Lung (tissue), 12 donors: ENCODE measurements around the gene GRK1. TPM values are rescaled to one million over a fixed set of nuclear protein-coding genes. Genes with fewer than 3 reads are reported as not detected.

Experiments
- ATAC-seq: fragments of 200-7000 bp; cut with Tn5 transposase; one replicate; pipeline ENCODE4 v1.9.1; 2020; ENCODE audit warnings: moderate number of reproducible peaks; ENCODE audit not compliant: insufficient read depth, low FRiP score
- DNase-seq, 3 donors: peaks; one replicate each; pipeline ENCODE4 v3.0.0-alpha.2; 2013 to 2017
- H3K27ac ChIP-seq, 2 donors: one replicate each; pipeline ENCODE4 v1.5.1; 2013; ENCODE audit warnings: mild to moderate bottlenecking in 2 of 2, moderate library complexity in 2 of 2, control low read depth in 1 of 2, inconsistent platforms in 1 of 2, low read depth in 1 of 2, low read length in 1 of 2
- H3K27me3 ChIP-seq, 3 donors: one replicate each; pipeline ENCODE4 v1.5.1; 2013; ENCODE audit warnings: low read length in 2 of 3; ENCODE audit not compliant: control insufficient read depth in 3 of 3, insufficient read depth in 3 of 3
- H3K36me3 ChIP-seq, 4 donors: one replicate each; pipeline ENCODE4 v1.5.1; 2013; ENCODE audit warnings: low read length in 4 of 4, mild to moderate bottlenecking in 1 of 4, moderate library complexity in 1 of 4; ENCODE audit not compliant: control insufficient read depth in 4 of 4, insufficient read depth in 4 of 4
- H3K4me1 ChIP-seq, 5 donors: one replicate each; pipeline ENCODE4 v1.5.1; 2013; ENCODE audit warnings: low read length in 5 of 5, mild to moderate bottlenecking in 2 of 5, moderate library complexity in 1 of 5; ENCODE audit not compliant: control insufficient read depth in 5 of 5, insufficient read depth in 5 of 5
- H3K4me3 ChIP-seq: one replicate; pipeline ENCODE4 v1.5.1; 2013; ENCODE audit warnings: mild to moderate bottlenecking, control low read depth, moderate library complexity
- H3K9ac ChIP-seq, 2 donors: one replicate each; pipeline ENCODE4 v1.5.1; 2013; ENCODE audit warnings: low read length in 2 of 2, control low read depth in 1 of 2; ENCODE audit not compliant: insufficient read depth in 1 of 2
- H3K9me3 ChIP-seq, 4 donors: one replicate each; pipeline ENCODE4 v1.5.1; 2013; ENCODE audit warnings: low read length in 3 of 4, mild to moderate bottlenecking in 1 of 4, moderate library complexity in 1 of 4; ENCODE audit not compliant: control insufficient read depth in 4 of 4, insufficient read depth in 3 of 4
- WGBS, 2 donors: extraction: QIAGEN DNeasy Blood & Tissue Kit; methylation state at CpG; one replicate each; pipeline ENCODE4 v1.1.7; 2013; 5-methylcytosine and 5-hydroxymethylcytosine counted together
- polyA plus RNA-seq, 2 donors: library from polyadenylated mRNA; stranded (reverse); fragments of 200-250 nt; gene quantifications; one replicate each; pipeline ENCODE4 v1.2.1, GENCODE V29; 2013
- total RNA-seq, 2 donors: library from RNA; depleted of rRNA in 1 of 2; stranded (reverse); fragments of >200 nt in 1 of 2; gene quantifications; one replicate each; pipeline ENCODE4 v1.2.1, GENCODE V29; 2014 to 2021
- TF ChIP-seq, protein P1 (sequence below): IDR thresholded peaks from 2 replicates; pipeline ENCODE4 v1.5.1; 2012; ENCODE audit warnings: mild to moderate bottlenecking; ENCODE audit errors: control extremely low read depth, extremely low read depth
- donor health status: control.
- donor health status: control.
- donor health status: Bipolar disorder and iron deficiency.
- donor health status: healthy.
- donor health status: DM: yes; HTN: yes; CAD: no.

The GRK1 gene
- total and polyA plus RNA-seq, 4 donors: 0.03 to 3.1 TPM; not detected in 2

GRCh38 chr13:113730258-113730691 lies 63.3 kb downstream of the GRK1 start:
- Histone ChIP-seq H3K9ac (no peak overlapping the region), H3K4me3 (no peak overlapping the region), H3K27ac (no peak overlapping the region), H3K9me3 (peaks cover 0 to 4% (median 0%) of the 10 kb centered on the region in 4 donors), H3K36me3 (no peaks in the 10 kb centered on the region), H3K4me1 (no peaks in the 10 kb centered on the region), H3K27me3 (peaks cover 0 to 14% (median 0%) of the 10 kb centered on the region in 3 donors)
- 40 to 54% methylated on average over 21 of the region's 21 CpGs for WGBS, 2 donors
- TF ChIP-seq, protein P1, sequence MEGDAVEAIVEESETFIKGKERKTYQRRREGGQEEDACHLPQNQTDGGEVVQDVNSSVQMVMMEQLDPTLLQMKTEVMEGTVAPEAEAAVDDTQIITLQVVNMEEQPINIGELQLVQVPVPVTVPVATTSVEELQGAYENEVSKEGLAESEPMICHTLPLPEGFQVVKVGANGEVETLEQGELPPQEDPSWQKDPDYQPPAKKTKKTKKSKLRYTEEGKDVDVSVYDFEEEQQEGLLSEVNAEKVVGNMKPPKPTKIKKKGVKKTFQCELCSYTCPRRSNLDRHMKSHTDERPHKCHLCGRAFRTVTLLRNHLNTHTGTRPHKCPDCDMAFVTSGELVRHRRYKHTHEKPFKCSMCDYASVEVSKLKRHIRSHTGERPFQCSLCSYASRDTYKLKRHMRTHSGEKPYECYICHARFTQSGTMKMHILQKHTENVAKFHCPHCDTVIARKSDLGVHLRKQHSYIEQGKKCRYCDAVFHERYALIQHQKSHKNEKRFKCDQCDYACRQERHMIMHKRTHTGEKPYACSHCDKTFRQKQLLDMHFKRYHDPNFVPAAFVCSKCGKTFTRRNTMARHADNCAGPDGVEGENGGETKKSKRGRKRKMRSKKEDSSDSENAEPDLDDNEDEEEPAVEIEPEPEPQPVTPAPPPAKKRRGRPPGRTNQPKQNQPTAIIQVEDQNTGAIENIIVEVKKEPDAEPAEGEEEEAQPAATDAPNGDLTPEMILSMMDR: no peak
- no peak for DNase-seq
- no peak for ATAC-seq

DNA sequence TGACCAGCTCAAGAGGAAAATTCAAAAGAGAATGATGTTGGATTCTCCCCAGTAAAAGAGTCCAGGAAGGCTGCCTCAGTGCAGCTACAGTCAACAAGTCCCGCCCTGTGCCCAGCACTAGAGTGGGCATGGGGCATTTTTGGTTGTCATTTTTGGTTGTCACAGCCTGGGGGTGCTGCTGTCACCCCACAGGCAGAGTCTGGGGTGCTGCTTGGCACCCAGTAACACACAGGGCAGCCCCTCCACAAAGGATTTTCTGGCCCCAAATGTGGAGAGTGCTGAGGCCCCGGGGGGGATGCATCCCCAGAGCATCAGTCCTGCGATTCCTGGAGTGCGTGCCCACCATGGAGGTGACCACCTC lies 63.8 kb downstream of the GRK1 start:
- DNase-seq (no peak), ATAC-seq (no peak)
- Histone ChIP-seq H3K9me3 (peaks cover 0 to 4% (median 0%) of the 10 kb centered on the region in 4 donors), H3K27ac (no peak overlapping the region), H3K27me3 (peaks cover 0 to 14% (median 0%) of the 10 kb centered on the region in 3 donors), H3K4me1 (no peaks in the 10 kb centered on the region), H3K36me3 (no peaks in the 10 kb centered on the region), H3K9ac (no peak overlapping the region), H3K4me3 (no peak overlapping the region)
- TF ChIP-seq, protein P1: no peak
- WGBS, 2 donors: 81 to 90% methylated on average over 4 of the region's 4 CpGs

DNA sequence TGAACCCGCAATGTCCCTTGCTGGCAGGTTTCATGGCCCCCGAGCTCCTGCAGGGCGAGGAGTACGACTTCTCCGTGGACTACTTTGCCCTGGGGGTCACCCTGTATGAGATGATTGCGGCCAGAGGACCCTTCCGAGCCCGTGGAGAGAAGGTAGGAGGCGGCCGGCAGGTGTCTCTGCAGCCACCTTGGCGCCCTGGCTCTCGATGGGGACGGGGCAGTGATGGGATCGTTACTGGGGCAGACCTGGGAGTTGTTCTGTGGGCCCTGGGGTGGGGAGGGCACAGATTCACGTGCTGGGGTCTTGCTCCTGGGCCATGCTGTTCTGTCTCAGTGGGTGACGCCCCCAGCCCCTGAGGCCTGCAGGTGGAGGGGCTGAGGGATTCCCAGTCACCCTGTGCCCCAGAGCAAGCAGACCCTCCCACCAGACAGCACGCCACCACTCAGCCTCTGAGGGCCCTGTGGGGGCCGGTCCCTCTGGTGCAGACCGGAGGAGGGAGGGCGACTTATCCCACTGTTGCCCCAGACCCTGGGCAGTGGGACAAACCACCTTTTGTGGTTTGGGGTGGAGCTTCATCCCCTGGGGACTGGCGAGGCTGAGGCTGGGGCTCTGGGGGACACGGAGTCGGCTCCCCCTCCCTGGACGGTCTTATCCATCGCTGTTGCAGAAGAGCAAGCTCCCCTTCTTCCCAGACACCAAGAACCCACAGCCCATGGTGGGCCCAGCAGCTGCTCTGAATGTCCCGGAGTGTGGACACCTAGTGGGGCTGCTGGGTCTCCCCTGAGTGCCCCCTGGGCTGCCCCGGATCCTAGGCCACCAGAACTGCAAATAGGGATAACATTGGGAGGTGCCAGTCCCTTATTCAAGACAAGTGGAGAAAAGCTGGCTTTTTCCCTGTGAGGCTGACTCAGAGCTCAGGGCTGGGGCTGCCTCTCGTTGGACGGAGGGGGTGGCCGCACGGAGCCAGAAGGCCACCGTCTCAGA lies 64.5 kb downstream of the GRK1 start:
- whole genome bisulfite sequencing, 2 donors: 81 to 83% methylated on average over 32 of the region's 32 CpGs
- no peak overlapping the region for H3K27ac ChIP-seq
- peaks cover 0 to 14% (median 0%) of the 10 kb centered on the region in 3 donors for H3K27me3 ChIP-seq
- H3K9me3 ChIP-seq: peaks cover 0 to 3% (median 0%) of the 10 kb centered on the region in 4 donors
- TF ChIP-seq, protein P1: no peak
- no peak overlapping the region for H3K9ac ChIP-seq
- no peaks in the 10 kb centered on the region for H3K4me1 ChIP-seq
- DNase-seq: no peak
- no peaks in the 10 kb centered on the region for H3K36me3 ChIP-seq
- no peak overlapping the region for H3K4me3 ChIP-seq
- ATAC-seq: no peak
